Naive thymus-derived CD4-positive, alpha-beta T cell (primary cell): ENCODE results near the gene PTK7. TPM values are rescaled to one million over a fixed set of nuclear protein-coding genes. Genes with fewer than 3 reads are reported as not detected.

Experiments used
- ATAC-seq: fragments of 150-1000 bp; cut with Tn5 transposase; 2 replicates; pipeline ENCODE4 v1.10.0; 2021; ENCODE audit warnings: mild to moderate bottlenecking, moderate library complexity
- CTCF ChIA-PET: fragments of 350-600 bp; sonication (Branson Sonifier 250); formaldehyde crosslinking; loops from one replicate; lab custom pipeline; 2021; ENCODE audit warnings: antibody characterized with exemption; lab: Charles Lee
- POLR2A ChIA-PET: fragments of 350-600 bp; sonication (Branson Sonifier 250); formaldehyde crosslinking; loops from one replicate; lab custom pipeline; 2021; ENCODE audit warnings: antibody characterized with exemption, inconsistent platforms; lab: Charles Lee
- DNase-seq, 9 donors: peaks; one replicate each; pipeline versions ENCODE4 v3.0.0 to v3.0.0-alpha.2; 2020 to 2022; ENCODE audit warnings: mixed read lengths in 1 of 9
- H3K27ac ChIP-seq: one replicate; pipeline ENCODE4 v1.7.0; 2013; ENCODE audit warnings: mild to moderate bottlenecking, low read depth, low read length, moderate library complexity
- H3K27me3 ChIP-seq, 2 donors: one replicate each; pipeline ENCODE4 v1.7.0; 2013; ENCODE audit warnings: low read length in 2 of 2, mild to moderate bottlenecking in 2 of 2, moderate library complexity in 2 of 2; ENCODE audit not compliant: control insufficient read depth in 2 of 2, insufficient read depth in 2 of 2
- H3K36me3 ChIP-seq, 3 experiments: 1 replicate in 2 of 3; 2 replicates in 1 of 3; pipeline ENCODE4 v1.7.0; 2013; ENCODE audit warnings: low read length in 3 of 3, mild to moderate bottlenecking in 3 of 3, moderate library complexity in 1 of 3; ENCODE audit not compliant: insufficient read depth in 3 of 3, control insufficient read depth in 2 of 3
- H3K4me1 ChIP-seq, 2 donors: one replicate each; pipeline ENCODE4 v1.7.0; 2013; ENCODE audit warnings: low read length in 2 of 2, mild to moderate bottlenecking in 2 of 2, moderate library complexity in 1 of 2; ENCODE audit not compliant: control insufficient read depth in 2 of 2, insufficient read depth in 2 of 2
- H3K4me3 ChIP-seq: 2 replicates; pipeline ENCODE4 v1.7.0; 2013; ENCODE audit warnings: mild to moderate bottlenecking, low read length
- H3K9me3 ChIP-seq, 3 experiments: 1 replicate in 2 of 3; 2 replicates in 1 of 3; pipeline ENCODE4 v1.7.0; 2013; ENCODE audit warnings: low read length in 3 of 3; ENCODE audit not compliant: control insufficient read depth in 2 of 3
- H3K27ac Mint-ChIP-seq, 9 donors: one replicate each; pipeline ENCODE4 v1.8.0; 2020 to 2022; ENCODE audit warnings: mixed read lengths in 9 of 9, mild to moderate bottlenecking in 8 of 9, moderate library complexity in 5 of 9, inconsistent platforms in 2 of 9
- H3K27me3 Mint-ChIP-seq, 5 donors: one replicate each; pipeline ENCODE4 v1.8.0; 2021 to 2022; ENCODE audit warnings: mixed read lengths in 5 of 5, mild to moderate bottlenecking in 1 of 5
- H3K36me3 Mint-ChIP-seq, 5 donors: one replicate each; pipeline ENCODE4 v1.8.0; 2020 to 2022; ENCODE audit warnings: mixed read lengths in 5 of 5, mild to moderate bottlenecking in 3 of 5, inconsistent platforms in 1 of 5
- H3K4me1 Mint-ChIP-seq, 7 donors: one replicate each; pipeline ENCODE4 v1.8.0; 2020 to 2022; ENCODE audit warnings: mixed read lengths in 7 of 7, mild to moderate bottlenecking in 3 of 7, inconsistent platforms in 1 of 7
- H3K4me3 Mint-ChIP-seq, 10 donors: one replicate each; pipeline ENCODE4 v1.8.0; 2020 to 2022; ENCODE audit warnings: mild to moderate bottlenecking in 10 of 10, mixed read lengths in 10 of 10, moderate library complexity in 6 of 10, inconsistent platforms in 2 of 10
- H3K9me3 Mint-ChIP-seq, 11 donors: one replicate each; pipeline ENCODE4 v1.8.0; 2020 to 2022; ENCODE audit warnings: mixed read lengths in 11 of 11, mild to moderate bottlenecking in 4 of 11, inconsistent platforms in 1 of 11, moderate library complexity in 1 of 11
- intact Hi-C, 2 donors: fragments of 100-400 bp; cut with micrococcal nuclease; formaldehyde crosslinking; loops; one replicate each; pipeline ENCODE4 v1.15.1; 2023
- polyA plus RNA-seq, 2 donors: library from polyadenylated mRNA; unstranded; fragments of 300-500 nt; fragmentation: Illumina TruSeq; gene quantifications; one replicate each; pipeline ENCODE4 v1.2.3, GENCODE V29; 2021
- total RNA-seq, 6 experiments: library from RNA in 5 of 6; stranded (reverse) in 5 of 6; gene quantifications; 1 replicate in 5 of 6; 2 replicates in 1 of 6; pipeline ENCODE4 v1.2.3 and lab custom pipeline; 2021 to 2026

PTK7 gene
- total and polyA plus RNA-seq, 7 experiments from 2014 or later, result 0.31 to 3.5 (median 1.2) TPM

GRCh38 chr6:43119482-43119881 is 43.4 kb downstream of the PTK7 start:
- POLR2A ChIA-PET, result no interaction called here
- ATAC-seq, result no peak
- no peak overlapping the region for H3K4me3 ChIP-seq
- H3K4me3 Mint-ChIP-seq, result no peak overlapping the region
- no peaks in the 10 kb centered on the region for H3K36me3 ChIP-seq
- no peaks in the 10 kb centered on the region for H3K9me3 ChIP-seq
- peaks cover 0 to 5% (median 0%) of the 10 kb centered on the region in 5 donors for H3K27me3 Mint-ChIP-seq
- no peaks in the 10 kb centered on the region for H3K27me3 ChIP-seq
- H3K9me3 Mint-ChIP-seq, result no peaks in the 10 kb centered on the region
- H3K4me1 ChIP-seq, result no peaks in the 10 kb centered on the region
- H3K27ac Mint-ChIP-seq, result no peak overlapping the region
- H3K4me1 Mint-ChIP-seq, result peaks cover 0 to 2% (median 0%) of the 10 kb centered on the region in 7 donors
- H3K36me3 Mint-ChIP-seq, result no peaks in the 10 kb centered on the region
- no peak for DNase-seq
- no peak overlapping the region for H3K27ac ChIP-seq
- intact Hi-C loops, result no loop called here
- CTCF ChIA-PET, result no interaction called here

- Mint-ChIP-seq H3K9me3 (no peaks in the 10 kb centered on the region), H3K36me3 (no peaks in the 10 kb centered on the region), H3K4me1 (peaks cover 0 to 2% (median 0%) of the 10 kb centered on the region in 7 donors), H3K4me3 (no peak overlapping the region), H3K27me3 (peaks cover 0 to 5% (median 0%) of the 10 kb centered on the region in 5 donors), H3K27ac (no peak overlapping the region)
- Histone ChIP-seq H3K4me1 (no peaks in the 10 kb centered on the region), H3K4me3 (no peak overlapping the region), H3K9me3 (no peaks in the 10 kb centered on the region), H3K27ac (no peak overlapping the region), H3K36me3 (no peaks in the 10 kb centered on the region), H3K27me3 (no peaks in the 10 kb centered on the region)
- POLR2A ChIA-PET, result no interaction called here
- intact Hi-C loops, result no loop called here
- CTCF ChIA-PET, result no interaction called here
- ATAC-seq (no peak), DNase-seq (no peak)
These were observed 44.1 kb downstream of the PTK7 start for GRCh38 chr6:43120101-43120763.

GRCh38 chr6:43120944-43121913 is 45.1 kb downstream of the PTK7 start:
- Mint-ChIP-seq H3K9me3 (no peaks in the 10 kb centered on the region), H3K4me1 (peaks cover 0 to 2% (median 0%) of the 10 kb centered on the region in 7 donors), H3K27me3 (peaks cover 0 to 5% (median 0%) of the 10 kb centered on the region in 5 donors), H3K36me3 (no peaks in the 10 kb centered on the region), H3K4me3 (no peak overlapping the region), H3K27ac (no peak overlapping the region)
- no peaks in the 10 kb centered on the region for H3K36me3 ChIP-seq
- ATAC-seq (no peak), DNase-seq (no peak)
- intact Hi-C loops, result no loop called here
- H3K9me3 ChIP-seq, result no peaks in the 10 kb centered on the region
- CTCF ChIA-PET, result no interaction called here
- H3K4me3 ChIP-seq, result no peak overlapping the region
- POLR2A ChIA-PET, result no interaction called here
- H3K27me3 ChIP-seq, result no peaks in the 10 kb centered on the region
- H3K4me1 ChIP-seq, result no peaks in the 10 kb centered on the region
- H3K27ac ChIP-seq, result no peak overlapping the region

- Histone ChIP-seq H3K36me3 (no peaks in the 10 kb centered on the region), H3K27ac (no peak overlapping the region), H3K4me1 (no peaks in the 10 kb centered on the region), H3K9me3 (no peaks in the 10 kb centered on the region), H3K4me3 (no peak overlapping the region), H3K27me3 (no peaks in the 10 kb centered on the region)
- CTCF ChIA-PET, result no interaction called here
- Mint-ChIP-seq H3K27ac (no peak overlapping the region), H3K4me1 (no peaks in the 10 kb centered on the region), H3K36me3 (no peaks in the 10 kb centered on the region), H3K4me3 (no peak overlapping the region), H3K27me3 (peaks cover 0 to 5% (median 0%) of the 10 kb centered on the region in 5 donors), H3K9me3 (no peaks in the 10 kb centered on the region)
- POLR2A ChIA-PET, result no interaction called here
- DNase-seq (no peak), ATAC-seq (no peak)
- intact Hi-C loops, result no loop called here
These were observed 46.0 kb downstream of the PTK7 start for GRCh38 chr6:43122146-43122545.

GRCh38 chr6:43123461-43124314 is 47.6 kb downstream of the PTK7 start:
- CTCF ChIA-PET, result interaction anchor here (0.6 to 1.9 kb wide), 2 partner anchors 20 to 174 kb away, joined by 4 to 6 read pairs; no protein-coding TSS in a partner anchor
- H3K9me3 Mint-ChIP-seq, result no peaks in the 10 kb centered on the region

GRCh38 chr6:43124481-43124880 is 48.4 kb downstream of the PTK7 start:
- Histone ChIP-seq H3K4me1 (no peaks in the 10 kb centered on the region), H3K27ac (no peak overlapping the region), H3K4me3 (no peak overlapping the region), H3K36me3 (no peaks in the 10 kb centered on the region), H3K27me3 (no peaks in the 10 kb centered on the region), H3K9me3 (no peaks in the 10 kb centered on the region)
- Mint-ChIP-seq H3K4me1 (no peaks in the 10 kb centered on the region), H3K27me3 (peaks cover 0 to 5% (median 0%) of the 10 kb centered on the region in 5 donors), H3K27ac (no peak overlapping the region), H3K9me3 (no peaks in the 10 kb centered on the region), H3K4me3 (no peak overlapping the region), H3K36me3 (no peaks in the 10 kb centered on the region)
- ATAC-seq, result no peak
- ChIA-PET CTCF (interaction anchor here (0.6 to 1.9 kb wide), 2 partner anchors 19 to 175 kb away, joined by 4 to 6 read pairs; no protein-coding TSS in a partner anchor), POLR2A (interaction anchor here (0.5 to 0.7 kb wide), 2 partner anchors 16 to 112 kb away, joined by 3 read pairs; no protein-coding TSS in a partner anchor)
- intact Hi-C loops, result no loop called here
- no peak for DNase-seq

More at GRCh38 chr6:43123461-43124314, 47.6 kb downstream of the PTK7 start:
- H3K9me3 ChIP-seq, result no peaks in the 10 kb centered on the region
- intact Hi-C loops, result no loop called here
- no peaks in the 10 kb centered on the region for H3K4me1 ChIP-seq
- Mint-ChIP-seq H3K4me1 (no peaks in the 10 kb centered on the region), H3K27ac (no peak overlapping the region), H3K27me3 (peaks cover 0 to 5% (median 0%) of the 10 kb centered on the region in 5 donors), H3K4me3 (no peak overlapping the region), H3K36me3 (no peaks in the 10 kb centered on the region)
- H3K27me3 ChIP-seq, result no peaks in the 10 kb centered on the region
- POLR2A ChIA-PET, result interaction anchor here (0.7 kb wide), 1 partner anchor 111 kb away, joined by 3 read pairs; no protein-coding TSS in a partner anchor
- H3K27ac ChIP-seq, result no peak overlapping the region
- H3K4me3 ChIP-seq, result no peak overlapping the region
- no peaks in the 10 kb centered on the region for H3K36me3 ChIP-seq
- ATAC-seq (no peak), DNase-seq (no peak)
